ENCODE data around the gene GPR141.

GRCh38 chr7:37765421-37765829 is 81.9 kb downstream of the GPR141 start:
- TF ChIP-seq HMGXB4 (CRISPR knock-in tag; IDR thresholded peaks at IDR 0.05; ENCODE audit: borderline replicate concordance), result no peak
- no peak for TF ChIP-seq CTCF (IDR thresholded peaks at IDR 0.05)
- TF ChIP-seq MAX (IDR thresholded peaks at IDR 0.05), result no peak
- no peak for TF ChIP-seq POLR2A (IDR thresholded peaks at IDR 0.05; ENCODE audit: low read length)
